NB4 (cell line): ENCODE results near the gene SLC39A8.

Experiments
- CTCF ChIP-seq: IDR thresholded peaks from one replicate; pipeline ENCODE4 v1.5.1; 2012; ENCODE audit warnings: low read depth, low read length
- MYC ChIP-seq: IDR thresholded peaks from 2 replicates; pipeline ENCODE4 v1.6.1; 2011; ENCODE audit warnings: low read depth, low read length

GRCh38 chr4:102318526-102318925 is 26.8 kb downstream of the SLC39A8 start:
- TF ChIP-seq CTCF: no peak
- no peak for TF ChIP-seq MYC
